Spleen (tissue), 11 donors: ENCODE data around the gene CMA1. TPM values are rescaled to one million over a fixed set of nuclear protein-coding genes. Genes with fewer than 3 reads are reported as not detected.

Experiments used
- DNase-seq: peaks from one replicate; pipeline ENCODE4 v3.0.0-alpha.2; 2020
- H3K27ac ChIP-seq, 8 donors: fragments of 200-600 bp; sonication (generic) in 7 of 8; 1 replicate in 4 of 8; 2 replicates in 4 of 8; pipeline versions ENCODE4 v1.5.0 to v1.8.0; 2016 to 2021; ENCODE audit warnings: inconsistent platforms in 4 of 8, mild to moderate bottlenecking in 4 of 8, moderate library complexity in 1 of 8
- H3K27me3 ChIP-seq, 7 donors: fragments of 200-600 bp; sonication (generic) in 6 of 7; replicated peaks in 1 of 7; 1 replicate in 4 of 7; 2 replicates in 3 of 7; pipeline versions ENCODE4 v1.5.0 to v1.8.0; 2016 to 2021; ENCODE audit warnings: inconsistent platforms in 3 of 7, mild to moderate bottlenecking in 1 of 7
- H3K36me3 ChIP-seq, 6 donors: fragments of 200-600 bp; sonication (generic) in 5 of 6; 1 replicate in 4 of 6; 2 replicates in 2 of 6; pipeline versions ENCODE4 v1.5.0 to v1.8.0; 2016 to 2021; ENCODE audit warnings: inconsistent platforms in 2 of 6
- H3K4me1 ChIP-seq, 6 donors: fragments of 200-600 bp; sonication (generic) in 5 of 6; 1 replicate in 3 of 6; 2 replicates in 3 of 6; pipeline versions ENCODE4 v1.5.0 to v1.8.0; 2016 to 2021; ENCODE audit warnings: inconsistent platforms in 3 of 6
- H3K4me3 ChIP-seq, 8 donors: fragments of 200-600 bp; sonication (generic) in 7 of 8; 1 replicate in 4 of 8; 2 replicates in 4 of 8; pipeline versions ENCODE4 v1.5.0 to v1.8.0; 2016 to 2021; ENCODE audit warnings: inconsistent platforms in 4 of 8, mild to moderate bottlenecking in 4 of 8, moderate library complexity in 2 of 8
- H3K9me3 ChIP-seq, 8 donors: fragments of 200-600 bp; sonication (generic) in 7 of 8; 1 replicate in 4 of 8; 2 replicates in 4 of 8; pipeline versions ENCODE4 v1.5.0 to v1.8.0; 2016 to 2021; ENCODE audit warnings: inconsistent platforms in 4 of 8
- POLR2A ChIP-seq, 3 donors: fragments of 450-650 bp; IDR thresholded peaks; one replicate each; pipeline ENCODE4 v1.5.1; 2017; ENCODE audit warnings: antibody characterized with exemption in 3 of 3, mild to moderate bottlenecking in 1 of 3
- POLR2AphosphoS5 ChIP-seq, 3 donors: sonication (generic); formaldehyde crosslinking; IDR thresholded peaks; one replicate each; pipeline ENCODE4 v1.5.1; 2017; ENCODE audit warnings: antibody characterized with exemption in 3 of 3
- intact Hi-C: fragments of 100-400 bp; cut with DNase I; formaldehyde crosslinking; loops from one replicate; pipeline ENCODE4 v1.15.0; 2023; ENCODE audit warnings: low total_unique reads
- polyA plus RNA-seq, 3 donors: library from polyadenylated mRNA; stranded (reverse); fragments of 200-250 nt; gene quantifications; one replicate each; pipeline ENCODE4 v1.2.1, GENCODE V29; 2013
- total RNA-seq, 7 donors: library from RNA; depleted of rRNA in 3 of 7; stranded (reverse); fragments of >200 nt in 3 of 7; fragmentation: NEBNext Ultra II Directional in 4 of 7; extraction: Animal tissue kit (Norgen Biotek cat#: 25700) in 4 of 7; gene quantifications; one replicate each; pipeline versions ENCODE4 v1.1.0 to v1.2.1, GENCODE V29; 2016 to 2021
- donor health status: healthy with polysubstance abuse.
- donor health status: DM: no; HTN: no; CAD: no; lungs with moderate emphysema.
- donor health status: DM: no; HTN: no; CAD: no.
- donor health status: Bipolar disorder and iron deficiency.
- donor health status: healthy.
- donor health status: DM: no; HTN: no; CAD: no.
- donor health status: DM: yes; HTN: yes; CAD: no.

Gene CMA1
- total and polyA plus RNA-seq, 10 donors, result 0.09 TPM; not detected in 9

- Histone ChIP-seq H3K27me3 (no peaks in the 10 kb centered on the region), H3K9me3 (peaks cover 0 to 3% (median 0%) of the 10 kb centered on the region in 8 donors), H3K27ac (no peak overlapping the region), H3K4me3 (no peak overlapping the region), H3K4me1 (peaks cover 0 to 3% (median 0%) of the 10 kb centered on the region in 6 donors), H3K36me3 (peaks cover 0 to 5% (median 0%) of the 10 kb centered on the region in 6 donors)
- TF ChIP-seq POLR2A (IDR thresholded peaks at IDR 0.05) (no peak), POLR2AphosphoS5 (IDR thresholded peaks at IDR 0.05) (no peak)
- no peak for DNase-seq
- intact Hi-C loops, result no loop called here
Measured at GRCh38 chr14:24456980-24457379, 51.1 kb downstream of the CMA1 start.

Other genes with a start within 250 kb of the CMA1 start
- 1 to 10 TPM; 1.4 to 4.8 (median 2.8) TPM for gene TGM1, start 245.1 kb downstream of the CMA1 start, total RNA-seq
- 1 to 10 TPM; 1.7 to 3.5 (median 2.3) TPM for gene TGM1, start 245.1 kb downstream of the CMA1 start, polyA plus RNA-seq
- gene RABGGTA, start 236.7 kb downstream of the CMA1 start, total RNA-seq, result 10 to 100 TPM; 41.7 to 63.0 (median 48.6) TPM
- gene RABGGTA, start 236.7 kb downstream of the CMA1 start, polyA plus RNA-seq, result 10 to 100 TPM; 22.5 to 46.7 (median 41.4) TPM
- 10 to 100 TPM; 29.9 to 56.1 (median 34.0) TPM for gene DHRS1, start 208.5 kb downstream of the CMA1 start, total RNA-seq
- 10 to 100 TPM; 22.0 to 38.2 (median 30.3) TPM for gene DHRS1, start 208.5 kb downstream of the CMA1 start, polyA plus RNA-seq
- 10 to 100 TPM; 16.8 to 26.9 (median 22.9) TPM for gene NOP9, start 208.4 kb downstream of the CMA1 start, total RNA-seq
- gene NOP9, start 208.4 kb downstream of the CMA1 start, polyA plus RNA-seq, result 10 to 100 TPM in 1 of 3 donors, 1 to 10 TPM in 2; 4.5 to 12.1 (median 5.2) TPM
- 100 to 1,000 TPM in 2 of 7 donors, 10 to 100 TPM in 5; 54.0 to 145 (median 88.8) TPM for gene CIDEB, start 200.3 kb downstream of the CMA1 start, total RNA-seq
- gene CIDEB, start 200.3 kb downstream of the CMA1 start, polyA plus RNA-seq, result 10 to 100 TPM; 31.0 to 33.6 (median 31.4) TPM
- 10 to 100 TPM in 6 of 7 donors, 1 to 10 TPM in 1; 9.2 to 32.3 (median 18.1) TPM for gene LTB4R2, start 198.1 kb downstream of the CMA1 start, total RNA-seq
- gene LTB4R2, start 198.1 kb downstream of the CMA1 start, polyA plus RNA-seq, result 1 to 10 TPM in 2 of 3 donors, under 1 TPM in 1; 0.83 to 4.0 (median 1.3) TPM
- gene LTB4R, start 196.8 kb downstream of the CMA1 start, total RNA-seq, result 10 to 100 TPM; 20.9 to 50.4 (median 35.8) TPM
- 10 to 100 TPM; 13.9 to 28.6 (median 28.6) TPM for gene LTB4R, start 196.8 kb downstream of the CMA1 start, polyA plus RNA-seq
- gene ADCY4, start 173.2 kb downstream of the CMA1 start, total RNA-seq, result 100 to 1,000 TPM in 1 of 7 donors, 10 to 100 TPM in 6; 34.4 to 114 (median 68.7) TPM
- 10 to 100 TPM; 13.0 to 53.5 (median 34.0) TPM for gene ADCY4, start 173.2 kb downstream of the CMA1 start, polyA plus RNA-seq
- gene RIPK3, start 168.3 kb downstream of the CMA1 start, total RNA-seq, result 10 to 100 TPM; 24.8 to 42.4 (median 32.6) TPM
- gene RIPK3, start 168.3 kb downstream of the CMA1 start, polyA plus RNA-seq, result 10 to 100 TPM; 14.0 to 18.4 (median 14.7) TPM
- gene NFATC4, start 140.1 kb downstream of the CMA1 start, total RNA-seq, result 10 to 100 TPM; 10.7 to 29.2 (median 20.2) TPM
- 100 to 1,000 TPM in 1 of 3 donors, 10 to 100 TPM in 2; 51.1 to 145 (median 99.9) TPM for gene NFATC4, start 140.1 kb downstream of the CMA1 start, polyA plus RNA-seq
- 10 to 100 TPM in 5 of 7 donors, 1 to 10 TPM in 2; 4.7 to 18.0 (median 12.0) TPM for gene NYNRIN, start 109.3 kb downstream of the CMA1 start, total RNA-seq
- 1 to 10 TPM in 2 of 3 donors, under 1 TPM in 1; 0.87 to 2.7 (median 2.2) TPM for gene NYNRIN, start 109.3 kb downstream of the CMA1 start, polyA plus RNA-seq
- 10 to 100 TPM in 4 of 7 donors, 1 to 10 TPM in 3; 4.3 to 21.7 (median 13.7) TPM for gene CBLN3, start 78.6 kb downstream of the CMA1 start, total RNA-seq
- 10 to 100 TPM in 1 of 3 donors, 1 to 10 TPM in 2; 5.8 to 13.8 (median 6.8) TPM for gene CBLN3, start 78.6 kb downstream of the CMA1 start, polyA plus RNA-seq
- gene KHNYN, start 78.3 kb downstream of the CMA1 start, total RNA-seq, result 10 to 100 TPM; 65.5 to 90.6 (median 72.2) TPM
- 10 to 100 TPM; 10.9 to 35.2 (median 14.0) TPM for gene KHNYN, start 78.3 kb downstream of the CMA1 start, polyA plus RNA-seq
- gene SDR39U1, start 65.5 kb downstream of the CMA1 start, total RNA-seq, result 10 to 100 TPM; 48.2 to 87.8 (median 63.7) TPM
- gene SDR39U1, start 65.5 kb downstream of the CMA1 start, polyA plus RNA-seq, result 100 to 1,000 TPM in 2 of 3 donors, 10 to 100 TPM in 1; 94.6 to 146 (median 124) TPM
- 10 to 100 TPM in 2 of 7 donors, 1 to 10 TPM in 5; 1.9 to 53.1 (median 6.7) TPM for gene CTSG, start 68.0 kb upstream of the CMA1 start, total RNA-seq
- gene CTSG, start 68.0 kb upstream of the CMA1 start, polyA plus RNA-seq, result 1 to 10 TPM in 2 of 3 donors, under 1 TPM in 1; 0.74 to 2.3 (median 1.1) TPM
- 10 to 100 TPM in 5 of 7 donors, 1 to 10 TPM in 2; 4.7 to 29.4 (median 11.6) TPM for gene GZMH, start 101.4 kb upstream of the CMA1 start, total RNA-seq
- gene GZMH, start 101.4 kb upstream of the CMA1 start, polyA plus RNA-seq, result 1 to 10 TPM; 2.8 to 8.5 (median 3.3) TPM
- 10 to 100 TPM in 6 of 7 donors, 1 to 10 TPM in 1; 9.8 to 25.4 (median 17.9) TPM for gene GZMB, start 125.9 kb upstream of the CMA1 start, total RNA-seq
- gene GZMB, start 125.9 kb upstream of the CMA1 start, polyA plus RNA-seq, result 10 to 100 TPM in 1 of 3 donors, 1 to 10 TPM in 2; 6.3 to 14.4 (median 9.4) TPM